GM18505 (cell line): ENCODE data around the gene SURF1.
"Not testable (repeated sequence)": the region's sequence is repeated elsewhere in the genome, so short reads cannot be mapped to it uniquely, and the experiment has no call there.

Experiments
- ATAC-seq: cut with Tn5 transposase; IDR thresholded peaks from one replicate; pipeline ENCODE4 v1.9.1; 2021; ENCODE audit not compliant: unreplicated experiment
- POLR2A ChIP-seq: IDR thresholded peaks from 4 replicates; pipeline ENCODE4 v1.6.1; 2011; ENCODE audit warnings: borderline replicate concordance; ENCODE audit not compliant: insufficient read depth, insufficient read length; ENCODE audit errors: extremely low read depth

SURF1 gene

GRCh38 chr9:133334161-133334560 is 22.1 kb downstream of the SURF1 start:
- no peak for ATAC-seq
- no peak for TF ChIP-seq POLR2A

- no peak for TF ChIP-seq POLR2A
- no peak for ATAC-seq
Measured at GRCh38 chr9:133333566-133333965, 22.7 kb downstream of the SURF1 start.

- ATAC-seq, result no peak
- TF ChIP-seq POLR2A, result no peak
Measured at GRCh38 chr9:133333011-133333410, 23.3 kb downstream of the SURF1 start.

- no peak for ATAC-seq
- no peak for TF ChIP-seq POLR2A
Measured at GRCh38 chr9:133332381-133332730, 23.9 kb downstream of the SURF1 start.

GRCh38 chr9:133331641-133332380 is 24.5 kb downstream of the SURF1 start:
- TF ChIP-seq POLR2A, result no peak
- no peak for ATAC-seq

- TF ChIP-seq POLR2A, result no peak
- ATAC-seq, result no peak
Measured at GRCh38 chr9:133331221-133331620, 25.1 kb downstream of the SURF1 start.

- not testable (repeated sequence) for ATAC-seq
Measured at GRCh38 chr9:133329306-133330156, 26.8 kb downstream of the SURF1 start.

GRCh38 chr9:133327834-133328484 is 28.3 kb downstream of the SURF1 start:
- ATAC-seq, result no peak
- TF ChIP-seq POLR2A, result no peak

- not testable (repeated sequence) for ATAC-seq
Measured at GRCh38 chr9:133327021-133327420, 29.3 kb downstream of the SURF1 start.

- no peak for ATAC-seq
- TF ChIP-seq POLR2A, result no peak
Measured at GRCh38 chr9:133323991-133324703, 32.1 kb downstream of the SURF1 start.

GRCh38 chr9:133323211-133323610 is 33.1 kb downstream of the SURF1 start:
- no peak for TF ChIP-seq POLR2A
- no peak for ATAC-seq

- no peak for ATAC-seq
- no peak for TF ChIP-seq POLR2A
Measured at GRCh38 chr9:133322701-133323100, 33.6 kb downstream of the SURF1 start.

GRCh38 chr9:133321411-133321935 is 34.8 kb downstream of the SURF1 start:
- TF ChIP-seq POLR2A, result no peak
- no peak for ATAC-seq
